T47D (cell line): Measurements from ENCODE around the gene SEC24D.

ENCODE experiments used
- DNase-seq, 2 experiments: peaks; one replicate each; pipeline versions ENCODE4 v3.0.0 to v3.0.0-alpha.2; 2011 to 2012; ENCODE audit warnings: low read depth in 1 of 2, low spot score in 1 of 2
- JUND ChIP-seq: IDR thresholded peaks from 2 replicates; pipeline ENCODE4 v1.6.1; 2012; ENCODE audit warnings: low read depth
- in situ Hi-C: cut with HindIII; loops from 2 replicates; pipeline ENCODE4 v1.10.0; 2016; ENCODE audit warnings: low sequenced_read_pairs, low pct_unique_long_range_greater_than_20kb

SEC24D gene

GRCh38 chr4:118742050-118742449 is 93.9 kb downstream of the SEC24D start:
- no peak for TF ChIP-seq JUND
- no peak for DNase-seq
- in situ Hi-C loops = no loop called here

GRCh38 chr4:118741301-118741855 is 94.5 kb downstream of the SEC24D start:
- DNase-seq = no peak
- in situ Hi-C loops = no loop called here
- TF ChIP-seq JUND = no peak

- no peak for TF ChIP-seq JUND
- in situ Hi-C loops = no loop called here
- DNase-seq = no peak
Measured at GRCh38 chr4:118740869-118741268, 95.1 kb downstream of the SEC24D start.

- in situ Hi-C loops = no loop called here
- TF ChIP-seq JUND = no peak
- DNase-seq = no peak
Measured at GRCh38 chr4:118739022-118739713, 96.8 kb downstream of the SEC24D start.

- in situ Hi-C loops = no loop called here
- no peak for DNase-seq
- no peak for TF ChIP-seq JUND
Measured at GRCh38 chr4:118738090-118738489, 97.8 kb downstream of the SEC24D start.

GRCh38 chr4:118736900-118737299 is 99.0 kb downstream of the SEC24D start:
- DNase-seq = no peak
- in situ Hi-C loops = no loop called here
- TF ChIP-seq JUND = no peak

GRCh38 chr4:118734491-118735205 is 101.3 kb downstream of the SEC24D start:
- no peak for TF ChIP-seq JUND
- no peak for DNase-seq
- in situ Hi-C loops = no loop called here

GRCh38 chr4:118732591-118733330 is 103.2 kb downstream of the SEC24D start:
- TF ChIP-seq JUND = no peak
- in situ Hi-C loops = no loop called here
- no peak for DNase-seq

GRCh38 chr4:118730683-118731082 is 105.2 kb downstream of the SEC24D start:
- in situ Hi-C loops = no loop called here
- no peak for TF ChIP-seq JUND
- DNase-seq = no peak

GRCh38 chr4:118729287-118730286 is 106.3 kb downstream of the SEC24D start:
- in situ Hi-C loops = no loop called here
- DNase-seq = no peak
- TF ChIP-seq JUND = no peak

GRCh38 chr4:118727360-118727759 is 108.6 kb downstream of the SEC24D start:
- TF ChIP-seq JUND = no peak
- DNase-seq = no peak
- in situ Hi-C loops = no loop called here

- no peak for DNase-seq
- in situ Hi-C loops = no loop called here
- no peak for TF ChIP-seq JUND
Measured at GRCh38 chr4:118723369-118723768, 112.6 kb downstream of the SEC24D start.
